Measurements from ENCODE around the gene DTX4.

GRCh38 chr11:59173964-59174663 lies 2.2 kb downstream of the DTX4 start:
- TF ChIP-seq, protein P1, sequence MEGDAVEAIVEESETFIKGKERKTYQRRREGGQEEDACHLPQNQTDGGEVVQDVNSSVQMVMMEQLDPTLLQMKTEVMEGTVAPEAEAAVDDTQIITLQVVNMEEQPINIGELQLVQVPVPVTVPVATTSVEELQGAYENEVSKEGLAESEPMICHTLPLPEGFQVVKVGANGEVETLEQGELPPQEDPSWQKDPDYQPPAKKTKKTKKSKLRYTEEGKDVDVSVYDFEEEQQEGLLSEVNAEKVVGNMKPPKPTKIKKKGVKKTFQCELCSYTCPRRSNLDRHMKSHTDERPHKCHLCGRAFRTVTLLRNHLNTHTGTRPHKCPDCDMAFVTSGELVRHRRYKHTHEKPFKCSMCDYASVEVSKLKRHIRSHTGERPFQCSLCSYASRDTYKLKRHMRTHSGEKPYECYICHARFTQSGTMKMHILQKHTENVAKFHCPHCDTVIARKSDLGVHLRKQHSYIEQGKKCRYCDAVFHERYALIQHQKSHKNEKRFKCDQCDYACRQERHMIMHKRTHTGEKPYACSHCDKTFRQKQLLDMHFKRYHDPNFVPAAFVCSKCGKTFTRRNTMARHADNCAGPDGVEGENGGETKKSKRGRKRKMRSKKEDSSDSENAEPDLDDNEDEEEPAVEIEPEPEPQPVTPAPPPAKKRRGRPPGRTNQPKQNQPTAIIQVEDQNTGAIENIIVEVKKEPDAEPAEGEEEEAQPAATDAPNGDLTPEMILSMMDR (conservative IDR thresholded peaks at IDR 0.05; ENCODE audit: low read length) = no peak
- TF ChIP-seq EZH2phosphoT487 (IDR thresholded peaks at IDR 0.05; ENCODE audit: borderline replicate concordance) = no peak

All from Loucy (cell line).